Left ventricle myocardium superior (tissue), 1 donor: Measurements from ENCODE around the gene GNB1L. TPM values are rescaled to one million over a fixed set of nuclear protein-coding genes. Genes with fewer than 3 reads are reported as not detected.
"Not testable (repeated sequence)": the region's sequence is repeated elsewhere in the genome, so short reads cannot be mapped to it uniquely, and the experiment has no call there.

Source experiments
- ATAC-seq: fragments of 200-7000 bp; cut with Tn5 transposase; one replicate; pipeline ENCODE4 v1.9.1; 2020; ENCODE audit warnings: mild to moderate bottlenecking, moderate library complexity
- DNase-seq: peaks from one replicate; pipeline ENCODE4 v3.0.0-alpha.2; 2020
- intact Hi-C: fragments of 100-400 bp; cut with micrococcal nuclease; formaldehyde crosslinking; loops from one replicate; pipeline ENCODE4 v1.11.0; 2022
- total RNA-seq: library from RNA; stranded (reverse); fragmentation: NEBNext Ultra II Directional; extraction: Animal tissue kit (Norgen Biotek cat#: 25700); gene quantifications from one replicate; pipeline ENCODE4 v1.2.1, GENCODE V29; 2021
- donor health status: DM: no; HTN: yes; CAD: no; lungs with severe emphysema.

Gene GNB1L
- total RNA-seq, 1 donor from 2014 or later: 3.4 TPM

- DNase-seq: no peak
- no peak for ATAC-seq
- intact Hi-C loops: no loop called here
These were observed 18.2 kb downstream of the GNB1L start for GRCh38 chr22:19836512-19836911.

GRCh38 chr22:19834599-19834998 is 20.1 kb downstream of the GNB1L start:
- no peak for ATAC-seq
- intact Hi-C loops: no loop called here

GRCh38 chr22:19833327-19833726 is 21.3 kb downstream of the GNB1L start:
- intact Hi-C loops, DNase-seq, ATAC-seq: not testable (repeated sequence)

More at GRCh38 chr22:19834599-19834998, 20.1 kb downstream of the GNB1L start:
- DNase-seq: no peak

DNA sequence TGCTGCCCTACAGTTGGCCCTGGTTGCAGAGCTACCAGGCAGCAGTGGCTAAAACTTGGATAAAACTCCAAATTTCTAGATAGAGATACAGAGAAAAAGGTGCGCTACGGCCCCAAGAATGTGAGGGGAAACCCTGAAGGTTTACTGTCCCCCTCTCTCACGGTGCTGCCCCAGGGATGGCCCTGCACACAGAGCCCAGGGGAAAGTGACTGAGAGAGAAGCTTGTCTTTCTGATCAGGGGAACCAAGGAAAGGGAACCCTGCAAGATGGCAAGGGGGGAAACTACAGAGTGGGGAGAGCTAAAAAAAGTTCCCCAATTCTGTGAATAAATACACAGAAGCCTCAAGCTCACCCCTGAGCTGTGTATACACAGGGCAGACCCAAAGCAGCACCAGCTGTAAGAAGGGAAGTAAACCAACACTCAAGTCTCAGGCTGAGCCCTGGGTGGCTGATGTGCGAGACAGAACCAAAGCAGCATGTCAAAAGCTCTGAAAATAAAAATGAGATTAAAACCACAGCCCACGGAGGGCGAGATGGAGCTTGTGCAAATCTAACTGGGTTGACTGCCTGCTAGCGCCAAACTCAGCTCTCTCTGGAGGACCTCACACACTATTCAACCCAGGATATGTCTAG is 22.1 kb downstream of the GNB1L start:
- no peak for DNase-seq
- intact Hi-C loops: no loop called here
- ATAC-seq: no peak

DNA sequence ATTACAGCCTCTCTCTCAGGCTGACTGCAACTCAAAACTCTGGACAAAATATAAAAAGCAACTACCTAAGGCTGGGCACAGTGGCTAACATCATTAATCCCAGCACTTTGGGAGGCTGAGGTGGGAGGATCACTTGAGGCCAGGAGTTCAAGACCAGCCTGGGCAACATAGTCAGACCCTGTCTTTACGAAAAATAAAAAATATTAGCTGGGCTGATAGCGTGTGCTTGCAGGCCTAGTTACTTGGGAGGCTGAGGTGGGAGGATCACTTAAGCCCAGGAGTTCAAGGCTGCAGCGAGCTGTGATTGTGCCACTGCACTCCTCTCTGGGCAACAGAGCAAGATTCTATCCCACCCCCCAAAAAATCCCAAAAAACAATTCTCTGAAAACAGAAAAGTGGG is 22.7 kb downstream of the GNB1L start:
- DNase-seq, intact Hi-C loops, ATAC-seq: not testable (repeated sequence)

DNA sequence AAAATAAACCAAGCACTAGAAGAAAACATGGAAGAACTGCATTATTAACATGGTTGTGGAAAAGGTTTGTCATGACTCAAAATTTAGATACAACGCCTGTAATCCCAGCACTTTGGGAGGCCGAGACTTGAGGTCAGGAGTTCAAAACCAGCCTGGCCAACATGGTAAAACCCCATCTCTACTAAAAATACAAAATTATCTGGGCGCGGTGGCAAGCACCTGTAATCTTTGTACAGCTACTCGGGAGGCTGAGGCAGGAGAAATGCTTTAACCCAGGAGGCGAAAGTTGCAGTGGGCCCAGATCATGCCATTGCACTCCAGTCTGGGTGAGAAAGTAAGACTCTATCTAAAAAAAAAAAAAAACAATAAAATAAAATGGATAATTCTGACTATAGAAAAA is 23.7 kb downstream of the GNB1L start:
- DNase-seq (no peak), ATAC-seq (no peak)
- intact Hi-C loops: no loop called here

DNA sequence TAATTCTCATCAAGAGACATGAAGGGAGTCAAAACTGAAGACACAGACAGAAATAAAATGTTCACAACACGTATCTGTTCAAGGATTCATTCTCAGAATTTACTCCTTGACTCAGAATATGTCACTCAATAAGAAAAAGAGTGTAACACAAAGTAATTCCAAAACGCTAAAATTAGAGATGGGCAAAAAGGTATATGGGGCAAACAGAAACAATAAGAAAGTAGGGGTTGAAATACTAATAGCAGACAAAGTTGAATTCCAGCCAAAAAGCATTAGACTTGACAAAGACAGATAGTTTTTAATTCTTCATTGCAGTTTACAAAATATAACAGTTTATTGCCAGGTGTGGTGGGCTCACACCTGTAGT is 26.7 kb downstream of the GNB1L start:
- DNase-seq: no peak
- no peak for ATAC-seq
- intact Hi-C loops: no loop called here

GRCh38 chr22:19827341-19828034 is 27.2 kb downstream of the GNB1L start:
- intact Hi-C loops: no loop called here
- no peak for DNase-seq
- ATAC-seq: no peak

- intact Hi-C loops: no loop called here
- ATAC-seq (no peak), DNase-seq (no peak)
These were observed 28.1 kb downstream of the GNB1L start for GRCh38 chr22:19826619-19826950.

GRCh38 chr22:19825904-19826618 is 28.6 kb downstream of the GNB1L start:
- intact Hi-C loops: no loop called here
- no peak for ATAC-seq
- DNase-seq: no peak

- ATAC-seq (no peak), DNase-seq (no peak)
- intact Hi-C loops: no loop called here
These were observed 29.7 kb downstream of the GNB1L start for GRCh38 chr22:19824926-19825339.

DNA sequence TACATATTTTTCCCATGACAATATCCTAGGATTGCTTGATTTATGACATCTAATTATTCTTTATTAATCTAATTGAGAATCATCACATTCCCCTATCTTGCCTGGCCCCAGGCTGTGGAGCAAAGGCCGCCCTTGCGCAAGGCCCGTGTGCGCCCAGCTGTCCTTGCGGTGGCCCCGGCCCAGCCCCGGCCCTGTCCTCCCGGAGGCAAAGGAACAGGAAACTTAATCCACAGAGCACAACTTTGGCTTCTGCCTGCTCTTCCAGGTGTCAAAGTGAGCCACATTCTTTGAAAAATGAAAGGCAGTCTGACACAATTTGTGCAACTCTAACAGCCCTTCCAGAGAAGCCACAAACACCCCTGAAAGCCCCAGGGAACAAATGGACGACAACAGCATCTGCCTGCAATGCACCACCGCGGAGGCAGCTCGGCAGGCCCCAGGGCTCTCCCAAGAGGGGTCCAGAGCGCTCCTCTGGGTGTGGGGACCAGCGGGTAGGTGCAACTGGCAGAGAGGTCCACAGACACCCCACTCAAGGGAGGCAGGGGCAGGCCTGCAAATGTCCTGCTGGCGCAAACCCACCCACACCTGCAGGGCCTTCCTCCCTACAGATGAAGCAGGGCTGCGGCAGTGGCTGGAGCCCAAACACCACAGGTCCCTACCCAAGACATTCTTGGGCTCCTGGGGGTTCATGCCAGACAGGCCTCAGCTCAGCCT is 30.3 kb downstream of the GNB1L start:
- ATAC-seq (no peak), DNase-seq (no peak)
- intact Hi-C loops: no loop called here

DNA sequence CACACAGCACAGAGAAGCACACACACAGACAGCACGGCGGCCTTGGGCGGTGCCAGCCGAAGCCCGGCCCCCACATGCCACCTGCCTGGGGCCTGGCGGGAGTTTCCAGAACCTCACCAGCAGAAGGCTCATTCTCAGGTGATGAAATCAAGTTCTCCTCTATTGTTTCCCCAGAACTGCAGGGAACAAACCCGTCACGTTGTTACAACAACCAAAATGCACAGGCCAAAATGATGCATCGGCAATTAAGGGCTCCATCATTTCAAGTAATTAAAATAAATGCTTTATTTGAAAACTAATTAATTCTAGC is 30.8 kb downstream of the GNB1L start:
- DNase-seq (no peak), ATAC-seq (no peak)
- intact Hi-C loops: no loop called here

GRCh38 chr22:19823191-19823901 is 31.3 kb downstream of the GNB1L start:
- ATAC-seq: no peak
- intact Hi-C loops: no loop called here
- DNase-seq: no peak

DNA sequence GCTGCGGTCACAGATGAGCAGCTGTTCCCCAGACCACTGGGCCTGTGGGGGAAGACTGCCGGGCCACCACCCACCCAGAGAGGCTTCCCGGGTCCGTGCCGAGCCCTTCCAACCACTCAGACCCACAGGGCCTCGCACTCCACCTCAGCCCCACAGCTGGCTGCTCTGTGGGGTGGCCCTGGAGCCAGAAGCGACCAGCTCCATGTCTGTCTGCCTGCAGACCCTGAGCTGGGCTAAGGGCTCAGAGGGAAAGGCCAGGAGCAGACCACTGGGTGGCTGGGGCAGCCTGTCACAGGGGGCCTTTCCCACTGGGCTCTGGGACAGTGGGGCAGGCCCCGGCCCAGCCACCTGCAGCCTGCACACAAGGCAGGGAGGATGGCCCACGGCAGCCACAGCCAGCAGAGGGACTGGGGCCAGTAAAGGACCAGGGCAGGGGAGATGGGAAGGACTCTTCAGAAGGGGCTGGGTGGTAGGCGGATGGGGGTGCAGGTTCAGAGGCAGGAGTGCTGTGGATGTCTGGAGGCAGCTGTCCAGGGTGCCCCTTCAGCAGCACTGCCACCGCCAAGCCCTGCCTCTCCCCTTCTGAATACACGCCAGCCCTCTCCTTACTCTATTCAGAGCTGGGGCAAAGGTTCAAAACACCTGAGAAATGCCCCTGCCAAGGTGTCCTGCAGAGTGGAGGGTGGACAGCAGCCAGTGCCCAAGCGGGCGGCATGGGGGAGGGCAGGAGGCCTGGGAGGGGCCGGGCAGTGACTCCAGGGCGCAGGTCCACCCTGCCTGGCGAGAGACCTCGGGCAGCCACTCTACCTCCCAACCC is 32.2 kb downstream of the GNB1L start:
- peak; percentile 15 for DNase-seq
- intact Hi-C loops: no loop called here

DNA sequence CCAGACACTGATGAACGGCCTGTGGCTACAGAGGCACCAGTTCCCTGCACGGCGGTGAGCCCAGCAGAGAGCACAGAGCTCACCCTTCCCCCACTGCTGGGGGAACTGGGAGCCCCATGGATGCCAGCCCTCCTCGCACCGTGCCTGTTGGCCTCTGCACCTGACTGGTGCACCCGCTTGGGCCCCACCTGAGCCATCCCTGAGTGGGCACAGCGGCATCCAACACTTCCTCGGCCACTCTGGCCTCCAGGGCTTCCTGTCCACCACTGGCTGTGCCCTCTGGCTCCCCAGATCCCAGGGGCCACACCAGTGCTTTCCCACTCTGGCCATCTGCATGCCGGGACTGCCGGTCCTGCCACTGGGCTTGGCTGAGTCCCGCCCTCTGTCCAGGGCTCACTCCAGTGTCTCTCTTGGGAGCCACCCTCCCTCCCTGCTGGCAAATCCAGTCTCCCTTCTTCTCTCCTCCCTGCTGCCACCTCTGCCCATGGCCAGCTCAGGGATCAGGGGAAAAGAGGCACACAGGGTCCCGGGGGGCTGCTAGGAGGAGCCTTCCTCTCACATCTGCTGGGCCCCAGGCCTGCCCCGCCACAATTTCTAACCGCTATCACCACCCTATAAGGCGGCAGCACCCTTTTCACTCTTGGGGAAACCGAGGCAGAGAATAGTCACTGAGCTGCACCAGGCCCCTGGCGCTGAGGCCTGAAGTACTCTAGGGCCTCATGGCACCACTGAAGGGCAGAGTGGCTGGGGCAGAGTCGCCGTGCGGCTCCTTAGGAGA is 33.0 kb downstream of the GNB1L start:
- intact Hi-C loops: no loop called here
- no peak for DNase-seq

More for the DNA sequence above, 32.2 kb downstream of the GNB1L start:
- no peak for ATAC-seq

DNA sequence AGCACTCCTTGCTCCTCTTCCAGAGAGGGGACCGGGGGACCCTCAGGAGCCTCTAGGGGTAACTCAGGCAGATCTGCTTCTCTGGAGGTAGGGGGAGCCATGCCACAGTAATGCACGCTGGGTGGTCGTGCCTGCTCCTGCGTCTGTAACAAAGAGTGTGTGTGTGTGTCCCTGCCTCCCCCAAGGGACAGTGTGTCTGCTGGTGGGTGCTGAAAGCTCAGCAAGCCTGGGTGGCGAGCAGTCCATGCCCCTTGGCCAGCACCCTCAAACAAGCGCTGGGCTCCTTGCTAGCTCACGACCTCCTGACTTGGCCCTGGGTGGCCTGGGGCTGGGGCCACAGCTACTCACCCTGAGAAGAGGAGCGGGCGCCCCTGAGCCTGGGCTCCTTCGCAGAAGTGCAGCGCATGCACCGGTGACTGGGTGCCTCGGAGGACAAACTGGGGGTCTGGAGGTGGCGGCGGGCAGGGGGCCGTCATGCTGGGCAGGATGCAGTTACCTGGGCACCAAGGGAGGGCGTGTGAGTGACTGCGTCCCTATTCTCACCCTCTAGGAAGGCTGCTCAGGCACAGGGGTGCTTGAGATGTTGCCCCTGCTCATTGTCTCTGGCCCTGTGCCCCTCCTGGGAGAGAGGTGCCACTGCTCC is 33.7 kb downstream of the GNB1L start:
- DNase-seq: no peak
- intact Hi-C loops: no loop called here
- ATAC-seq: no peak

More for the DNA sequence above, 33.0 kb downstream of the GNB1L start:
- ATAC-seq: no peak
